Prostate gland (tissue), 2 donors: ENCODE data around the gene RENBP. TPM values are rescaled to one million over a fixed set of nuclear protein-coding genes. Genes with fewer than 3 reads are reported as not detected.

ENCODE experiments used
- DNase-seq: peaks from one replicate; pipeline ENCODE4 v3.0.0-alpha.2; 2019; ENCODE audit warnings: low spot score
- H3K27ac ChIP-seq, 2 donors: fragments of 200-600 bp; sonication (generic); 2 replicates each; pipeline ENCODE4 v1.5.1; 2017 to 2019
- H3K27me3 ChIP-seq: fragments of 200-600 bp; sonication (generic); replicated peaks from 2 replicates; pipeline ENCODE4 v1.5.1; 2019; ENCODE audit not compliant: insufficient read depth
- H3K36me3 ChIP-seq, 2 donors: fragments of 200-600 bp; sonication (generic); 1 replicate in 1 of 2; 2 replicates in 1 of 2; pipeline versions ENCODE4 v1.5.1 to v1.8.1; 2017 to 2019
- H3K4me1 ChIP-seq: fragments of 200-600 bp; sonication (generic); replicated peaks from 2 replicates; pipeline ENCODE4 v1.5.1; 2019
- H3K4me3 ChIP-seq, 2 donors: fragments of 200-600 bp; sonication (generic); 2 replicates each; pipeline ENCODE4 v1.5.1; 2017 to 2019
- H3K9me3 ChIP-seq: fragments of 200-600 bp; sonication (generic); 2 replicates; pipeline ENCODE4 v1.5.1; 2017
- CTCF ChIP-seq, 4 experiments: fragments of 200-600 bp in 2 of 4; fragments of 450-650 bp in 2 of 4; sonication (generic) in 2 of 4; IDR thresholded peaks; 1 replicate in 3 of 4; 2 replicates in 1 of 4; pipeline ENCODE4 v1.5.1; 2016 to 2019; ENCODE audit warnings: antibody characterized with exemption in 4 of 4, mild to moderate bottlenecking in 2 of 4, moderate library complexity in 2 of 4
- POLR2A ChIP-seq: fragments of 450-650 bp; IDR thresholded peaks from one replicate; pipeline ENCODE4 v1.6.1; 2016; ENCODE audit warnings: antibody characterized with exemption, mild to moderate bottlenecking
- POLR2AphosphoS5 ChIP-seq: sonication (generic); formaldehyde crosslinking; IDR thresholded peaks from one replicate; pipeline ENCODE4 v1.6.1; 2017; ENCODE audit warnings: antibody characterized with exemption
- WGBS: methylation state at CpG from one replicate; pipeline ENCODE4 v1.1.5; 2018; 5-methylcytosine and 5-hydroxymethylcytosine counted together
- intact Hi-C: fragments of 100-400 bp; cut with DNase I; formaldehyde crosslinking; loops from one replicate; pipeline ENCODE4 v1.14.2; 2022
- total RNA-seq, 2 donors: library from RNA; depleted of rRNA; stranded (reverse); fragments of >200 nt; gene quantifications; one replicate each; pipeline ENCODE4 v1.1.0, GENCODE V29; 2016

RENBP gene
- total RNA-seq, 2 donors from 2014 or later: 2.4 to 4.4 TPM

DNA sequence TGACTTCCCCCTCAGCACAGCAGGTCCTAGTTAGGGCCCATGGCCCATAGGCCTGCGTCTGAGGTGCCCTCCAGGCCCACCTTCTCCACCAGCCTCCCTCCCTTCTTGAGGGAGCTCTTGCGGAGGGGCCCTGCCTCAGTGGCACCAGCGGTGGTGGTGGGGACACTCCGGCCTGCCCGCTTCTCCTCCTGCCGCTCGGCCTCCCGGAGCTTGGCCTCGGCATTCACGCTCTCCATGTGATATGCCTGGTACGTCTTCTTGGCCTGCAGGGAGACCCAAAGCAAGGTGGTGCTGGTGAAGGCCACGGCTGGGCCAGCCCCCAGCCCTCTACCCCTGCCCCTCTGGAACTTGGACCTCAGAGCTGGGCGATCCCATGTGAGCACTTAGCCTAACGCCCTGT lies 23.9 kb downstream of the RENBP start:
- Histone ChIP-seq H3K9me3 (no peaks in the 10 kb centered on the region), H3K4me3 (no peak overlapping the region), H3K4me1 (no peaks in the 10 kb centered on the region), H3K27me3 (no peaks in the 10 kb centered on the region), H3K36me3 (no peaks in the 10 kb centered on the region), H3K27ac (no peak overlapping the region)
- intact Hi-C loops: no loop called here
- DNase-seq: no peak
- 95% methylated on average over 7 of the region's 14 CpGs for WGBS
- TF ChIP-seq POLR2A: no peak
- no peak for TF ChIP-seq CTCF (IDR thresholded peaks at IDR 0.05)
- no peak for TF ChIP-seq POLR2AphosphoS5

DNA sequence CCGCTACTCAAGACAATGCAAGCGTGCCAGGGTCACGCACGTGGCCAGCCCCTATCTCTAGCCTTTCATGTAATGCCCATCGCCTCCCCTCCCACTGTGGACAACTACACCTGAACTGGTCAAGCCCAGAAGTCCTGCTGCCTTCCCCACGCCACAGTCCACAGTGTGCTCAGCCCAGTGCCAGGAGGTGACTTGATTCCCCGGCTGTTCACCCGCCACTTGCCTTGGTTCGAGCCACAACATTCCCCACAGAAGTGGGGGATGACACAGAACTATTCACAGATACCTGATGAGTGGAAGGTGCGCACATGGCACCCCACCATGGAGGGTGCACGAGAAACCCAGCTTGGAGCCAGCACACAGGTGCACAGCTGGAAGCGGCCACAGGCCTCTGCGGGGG lies 25.2 kb downstream of the RENBP start:
- Histone ChIP-seq H3K27me3 (no peaks in the 10 kb centered on the region), H3K27ac (no peak overlapping the region), H3K4me1 (no peaks in the 10 kb centered on the region), H3K9me3 (no peaks in the 10 kb centered on the region), H3K4me3 (no peak overlapping the region), H3K36me3 (no peaks in the 10 kb centered on the region)
- DNase-seq: no peak
- no peak for TF ChIP-seq CTCF (IDR thresholded peaks at IDR 0.05)
- TF ChIP-seq POLR2A: no peak
- no peak for TF ChIP-seq POLR2AphosphoS5
- intact Hi-C loops: no loop called here
- WGBS: 92% methylated on average over 13 of the region's 13 CpGs

GRCh38 chrX:153917869-153918268 lies 26.6 kb downstream of the RENBP start:
- no peaks in the 10 kb centered on the region for H3K36me3 ChIP-seq
- no peaks in the 10 kb centered on the region for H3K27me3 ChIP-seq
- H3K9me3 ChIP-seq: no peaks in the 10 kb centered on the region
- H3K4me3 ChIP-seq: no peak overlapping the region
- H3K27ac ChIP-seq: no peak overlapping the region
- WGBS: 31% methylated on average over 6 of the region's 6 CpGs
- DNase-seq: no peak
- H3K4me1 ChIP-seq: no peaks in the 10 kb centered on the region
- intact Hi-C loops: no loop called here
- TF ChIP-seq CTCF (IDR thresholded peaks at IDR 0.05) (no peak), POLR2AphosphoS5 (no peak), POLR2A (no peak)

DNA sequence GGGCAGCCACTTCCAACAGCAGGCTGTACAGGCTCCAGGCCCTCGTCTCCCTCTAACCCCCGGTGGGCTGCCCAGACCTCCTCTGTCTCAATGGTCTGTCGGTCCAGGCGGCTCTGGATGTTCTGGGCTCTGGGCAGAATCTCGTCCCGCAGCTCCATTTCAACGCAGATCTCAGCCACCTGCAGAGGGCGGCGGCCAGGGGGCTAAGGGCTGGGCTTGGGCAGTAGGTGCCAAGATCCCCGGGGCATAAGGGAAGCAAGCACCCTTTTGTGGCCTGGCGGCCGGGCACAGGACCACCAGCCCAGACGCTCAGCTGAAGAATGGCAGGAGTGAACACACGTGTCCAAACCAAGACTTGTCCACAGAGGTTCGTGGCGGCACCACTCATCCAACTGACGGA lies 30.7 kb downstream of the RENBP start:
- Histone ChIP-seq H3K27me3 (no peaks in the 10 kb centered on the region), H3K4me1 (no peaks in the 10 kb centered on the region), H3K9me3 (no peaks in the 10 kb centered on the region), H3K27ac (no peak overlapping the region), H3K4me3 (no peak overlapping the region), H3K36me3 (no peaks in the 10 kb centered on the region)
- intact Hi-C loops: no loop called here
- WGBS: 86% methylated on average over 13 of the region's 17 CpGs
- DNase-seq: no peak
- TF ChIP-seq CTCF (IDR thresholded peaks at IDR 0.05): no peak
- no peak for TF ChIP-seq POLR2AphosphoS5
- no peak for TF ChIP-seq POLR2A

- Histone ChIP-seq H3K4me1 (no peaks in the 10 kb centered on the region), H3K9me3 (no peaks in the 10 kb centered on the region), H3K27me3 (no peaks in the 10 kb centered on the region), H3K4me3 (no peak overlapping the region), H3K36me3 (no peaks in the 10 kb centered on the region), H3K27ac (no peak overlapping the region)
- intact Hi-C loops: no loop called here
- WGBS: 82% methylated on average over 5 of the region's 17 CpGs
- TF ChIP-seq CTCF (IDR thresholded peaks at IDR 0.05) (no peak), POLR2AphosphoS5 (no peak)
- DNase-seq: no peak
These were observed 31.2 kb downstream of the RENBP start for GRCh38 chrX:153913211-153913610.
